Calu3 (cell line): ENCODE results near the gene ZNF582. TPM values are rescaled to one million over a fixed set of nuclear protein-coding genes. Genes with fewer than 3 reads are reported as not detected.
"Not testable (repeated sequence)": the region's sequence is repeated elsewhere in the genome, so short reads cannot be mapped to it uniquely, and the experiment has no call there.

Source experiments
- BruUV-seq: library from RNA; stranded (reverse); fragments of 400-500 nt; replicated peaks from 2 replicates; lab custom pipeline; 2021; lab: Mats Ljungman, UMichigan
- CTCF ChIA-PET: fragments of 300-600 bp; sonication (Branson Sonifier 250); formaldehyde crosslinking; loops from one replicate; lab custom pipeline; 2022; ENCODE audit warnings: antibody characterized with exemption; lab: Charles Lee
- DNase-seq: peaks from one replicate; pipeline ENCODE4 v3.0.0; 2022
- H3K27ac Mint-ChIP-seq: one replicate; pipeline ENCODE4 v1.8.0; 2022; ENCODE audit warnings: mixed read lengths; ENCODE audit not compliant: unreplicated experiment
- H3K27me3 Mint-ChIP-seq: one replicate; pipeline ENCODE4 v1.8.0; 2022; ENCODE audit warnings: mixed read lengths; ENCODE audit not compliant: unreplicated experiment
- H3K36me3 Mint-ChIP-seq: one replicate; pipeline ENCODE4 v1.8.0; 2022; ENCODE audit warnings: mild to moderate bottlenecking, moderate library complexity, mixed read lengths; ENCODE audit not compliant: insufficient read depth, unreplicated experiment
- H3K4me1 Mint-ChIP-seq: one replicate; pipeline ENCODE4 v1.8.0; 2022; ENCODE audit warnings: mild to moderate bottlenecking, low read depth, mixed read lengths; ENCODE audit not compliant: unreplicated experiment
- H3K4me3 Mint-ChIP-seq: one replicate; pipeline ENCODE4 v1.8.0; 2022; ENCODE audit warnings: mild to moderate bottlenecking, low read depth, moderate library complexity, mixed read lengths; ENCODE audit not compliant: unreplicated experiment
- H3K9me3 Mint-ChIP-seq: one replicate; pipeline ENCODE4 v1.8.0; 2022; ENCODE audit warnings: low read depth, mixed read lengths; ENCODE audit not compliant: unreplicated experiment
- CTCF ChIP-seq: fragments of 200-600 bp; IDR thresholded peaks from one replicate; pipeline ENCODE4 v1.8.0; 2022; ENCODE audit warnings: antibody characterized with exemption; ENCODE audit not compliant: unreplicated experiment
- intact Hi-C: fragments of 100-400 bp; cut with micrococcal nuclease; formaldehyde crosslinking; loops from one replicate; pipeline ENCODE4 v1.10.0; 2022; ENCODE audit not compliant: unreplicated experiment
- total RNA-seq: library from RNA; stranded (reverse); gene quantifications from 2 replicates; pipeline ENCODE4 v1.2.3, GENCODE V29; 2022

The ZNF582 gene
- total RNA-seq, 1 experiment from 2014 or later: 1.5 TPM

GRCh38 chr19:56350416-56351045 is 42.8 kb downstream of the ZNF582 start:
- Mint-ChIP-seq H3K4me3 (no peak overlapping the region), H3K36me3 (no peaks in the 10 kb centered on the region), H3K9me3 (peaks cover 27% of the 10 kb centered on the region), H3K27ac (no peak overlapping the region), H3K27me3 (no peaks in the 10 kb centered on the region), H3K4me1 (no peaks in the 10 kb centered on the region)
- CTCF ChIA-PET: no interaction called here
- peak; percentile 56 for DNase-seq
- no TSS peak for BruUV-seq
- TF ChIP-seq CTCF: peak; percentile 72
- intact Hi-C loops: loop anchor here (1.0 kb wide), 1 partner anchor 284 kb away; no protein-coding TSS in a partner anchor

GRCh38 chr19:56348289-56348877 is 45.0 kb downstream of the ZNF582 start:
- peak; percentile 30 for DNase-seq
- no peaks in the 10 kb centered on the region for H3K4me1 Mint-ChIP-seq
- no peaks in the 10 kb centered on the region for H3K27me3 Mint-ChIP-seq
- BruUV-seq: no TSS peak
- H3K9me3 Mint-ChIP-seq: peaks cover 19% of the 10 kb centered on the region
- CTCF ChIA-PET: interaction anchor here (0.8 to 0.9 kb wide), 2 partner anchors 15 to 282 kb away, joined by 3 read pairs; no protein-coding TSS in a partner anchor
- H3K27ac Mint-ChIP-seq: no peak overlapping the region
- intact Hi-C loops: no loop called here
- H3K4me3 Mint-ChIP-seq: no peak overlapping the region
- no peaks in the 10 kb centered on the region for H3K36me3 Mint-ChIP-seq
- no peak for TF ChIP-seq CTCF

GRCh38 chr19:56347163-56347778 is 46.1 kb downstream of the ZNF582 start:
- Mint-ChIP-seq H3K4me3 (no peak overlapping the region), H3K9me3 (peaks cover 18% of the 10 kb centered on the region), H3K27ac (no peak overlapping the region), H3K36me3 (no peaks in the 10 kb centered on the region), H3K27me3 (no peaks in the 10 kb centered on the region), H3K4me1 (no peaks in the 10 kb centered on the region)
- CTCF ChIA-PET: no interaction called here
- DNase-seq: no peak
- intact Hi-C loops: no loop called here
- no TSS peak for BruUV-seq
- TF ChIP-seq CTCF: no peak

GRCh38 chr19:56341948-56342347 is 51.4 kb downstream of the ZNF582 start:
- Mint-ChIP-seq H3K27ac (no peak overlapping the region), H3K4me1 (no peaks in the 10 kb centered on the region), H3K27me3 (no peaks in the 10 kb centered on the region), H3K36me3 (no peaks in the 10 kb centered on the region), H3K4me3 (no peak overlapping the region), H3K9me3 (peaks cover 25% of the 10 kb centered on the region)
- DNase-seq: no peak
- intact Hi-C loops: no loop called here
- no peak for TF ChIP-seq CTCF
- no TSS peak for BruUV-seq
- CTCF ChIA-PET: interaction anchor here (0.6 kb wide), 1 partner anchor 77 kb away, joined by 3 read pairs; no protein-coding TSS in a partner anchor

GRCh38 chr19:56339031-56339430 is 54.3 kb downstream of the ZNF582 start:
- H3K9me3 Mint-ChIP-seq: peaks cover 22% of the 10 kb centered on the region
- DNase-seq, BruUV-seq, H3K4me3 Mint-ChIP-seq, H3K27ac Mint-ChIP-seq, H3K4me1 Mint-ChIP-seq, CTCF ChIA-PET, H3K36me3 Mint-ChIP-seq: not testable (repeated sequence)
- intact Hi-C loops: loop anchor here (10.0 kb wide), 1 partner anchor 164 kb away; the partner anchor contains the start of gene GALP
- peaks cover 12% of the 10 kb centered on the region for H3K27me3 Mint-ChIP-seq

GRCh38 chr19:56337077-56337476 is 56.3 kb downstream of the ZNF582 start:
- CTCF ChIA-PET, H3K27ac Mint-ChIP-seq, H3K4me1 Mint-ChIP-seq, DNase-seq, BruUV-seq, H3K36me3 Mint-ChIP-seq: not testable (repeated sequence)
- intact Hi-C loops: loop anchor here (10.0 kb wide), 1 partner anchor 162 kb away; the partner anchor contains the start of gene GALP
- Mint-ChIP-seq H3K9me3 (peaks cover 14% of the 10 kb centered on the region), H3K27me3 (peaks cover 12% of the 10 kb centered on the region), H3K4me3 (peak overlapping the region; percentile 15)
